T-helper 1 cell treated with Interleukin-12 subunit alpha and Interleukin-12 subunit beta and Interleukin-4 antibody, amounts not matched to agents 30 ng/mL and 1 ng/mL, for 36 hours (primary cell): ENCODE results near the gene DGAT2L6. TPM values are rescaled to one million over a fixed set of nuclear protein-coding genes. Genes with fewer than 3 reads are reported as not detected.
"Not testable (repeated sequence)": the region's sequence is repeated elsewhere in the genome, so short reads cannot be mapped to it uniquely, and the experiment has no call there.

ENCODE experiments used
- intact Hi-C: fragments of 100-400 bp; cut with micrococcal nuclease; formaldehyde crosslinking; loops from one replicate; pipeline ENCODE4 v1.15.1; 2024
- total RNA-seq: library from RNA; stranded (reverse); gene quantifications from 2 replicates; pipeline ENCODE4 v1.2.3, GENCODE V29; 2022

The DGAT2L6 gene
- total RNA-seq, 1 donor from 2014 or later = not detected

GRCh38 chrX:70190225-70190624 lies 12.9 kb downstream of the DGAT2L6 start:
- intact Hi-C loops = no loop called here

- intact Hi-C loops = loop anchor here (1.0 to 5.0 kb wide), 3 partner anchors 65 to 467 kb away; partner anchors contain the start of gene P2RY4
These were observed 19.9 kb downstream of the DGAT2L6 start for GRCh38 chrX:70196961-70197720.

- intact Hi-C loops = no loop called here
These were observed 24.4 kb downstream of the DGAT2L6 start for GRCh38 chrX:70201732-70202131.

GRCh38 chrX:70208479-70208878 lies 31.2 kb downstream of the DGAT2L6 start:
- intact Hi-C loops = no loop called here

DNA sequence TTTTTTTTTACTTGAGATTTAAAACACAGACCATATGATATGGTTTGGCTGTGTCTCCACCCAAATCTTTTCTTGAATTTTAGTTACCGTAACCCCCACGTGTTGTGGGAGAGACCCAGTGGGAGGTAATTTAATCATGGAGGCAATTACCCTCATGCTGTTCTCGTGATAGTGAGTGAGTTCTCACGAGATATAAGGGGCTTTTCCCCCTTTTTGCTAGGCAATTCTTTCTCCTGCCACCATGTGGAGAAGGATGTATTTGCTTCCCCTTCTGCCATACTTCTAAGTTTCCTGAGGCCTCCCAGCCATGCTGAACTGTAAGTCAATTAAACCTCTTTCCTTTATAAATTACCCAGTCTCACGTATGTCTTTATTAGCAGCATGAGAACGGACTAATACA lies 32.3 kb downstream of the DGAT2L6 start:
- intact Hi-C loops = not testable (repeated sequence)

DNA sequence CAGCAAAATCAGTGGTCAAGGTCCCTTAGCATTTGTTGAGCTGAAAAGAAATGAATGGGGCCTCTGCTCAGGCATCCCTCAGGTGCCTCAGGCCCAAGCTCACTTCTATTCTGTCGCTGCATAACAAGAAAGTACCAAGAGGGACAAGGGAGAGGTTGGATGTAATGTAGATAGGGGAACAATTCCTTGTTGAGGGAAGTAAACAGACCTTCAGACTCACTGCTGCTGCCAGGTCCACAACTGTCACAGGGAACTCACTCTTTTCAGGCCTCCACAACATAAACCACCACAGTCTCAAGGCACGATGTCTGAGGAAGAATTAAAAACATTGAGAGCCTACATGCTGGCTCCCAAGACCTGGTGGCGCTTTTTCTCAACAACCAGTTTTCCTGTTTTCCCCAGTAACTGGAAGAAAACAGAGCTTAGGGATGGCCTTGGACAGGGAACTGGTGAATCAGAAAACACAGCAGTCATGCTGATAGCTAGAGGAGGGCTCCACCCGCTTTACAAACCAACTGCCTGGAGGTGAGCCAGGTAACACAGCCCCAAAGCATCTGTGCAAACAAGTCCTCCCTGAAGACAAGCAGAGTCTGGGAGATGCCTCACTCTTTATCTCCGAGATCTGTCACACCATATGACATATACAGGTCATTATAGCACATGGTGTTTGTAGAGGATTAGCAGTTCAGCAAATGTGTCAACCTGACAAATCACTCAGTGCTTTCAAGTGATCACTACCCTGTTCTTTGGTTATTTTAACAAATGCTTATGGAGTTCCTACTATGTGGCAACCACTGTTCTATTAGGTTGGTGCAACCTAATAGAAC lies 42.9 kb downstream of the DGAT2L6 start:
- intact Hi-C loops = no loop called here

DNA sequence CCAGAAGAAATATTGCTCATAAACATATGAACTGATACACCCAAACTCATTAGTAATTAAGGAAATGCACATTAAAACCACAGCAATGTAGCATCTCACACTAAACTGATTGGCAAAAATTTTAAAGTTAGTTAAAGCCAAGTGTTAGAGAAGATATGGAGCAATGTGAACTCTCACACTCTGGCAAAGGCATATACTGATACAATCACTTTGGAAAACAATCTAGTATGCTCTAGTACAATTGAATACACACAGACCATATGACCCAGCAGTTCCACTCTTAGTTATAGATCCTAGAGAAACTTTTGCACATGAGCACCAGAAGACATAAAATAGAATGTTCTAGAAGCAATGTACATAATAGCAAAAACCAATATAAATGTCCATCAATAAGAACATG lies 48.8 kb downstream of the DGAT2L6 start:
- intact Hi-C loops = no loop called here

DNA sequence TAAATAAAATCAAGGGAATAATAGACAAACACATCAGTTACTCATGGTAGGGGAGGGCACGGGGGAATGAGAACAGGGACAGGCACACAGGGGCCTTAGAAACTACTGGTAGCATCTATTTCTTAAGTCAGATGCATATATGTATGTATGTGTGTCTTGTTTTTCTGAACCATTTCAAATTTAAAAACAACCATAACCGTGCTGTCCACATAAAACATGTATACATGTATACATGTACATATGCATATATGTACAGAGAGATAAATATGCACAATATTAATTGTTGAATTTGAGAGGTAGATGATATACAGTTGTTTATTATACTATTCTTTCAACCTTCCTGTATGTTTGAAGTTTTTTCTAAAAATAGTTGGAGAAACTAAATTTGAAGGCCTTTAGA lies 49.4 kb downstream of the DGAT2L6 start:
- intact Hi-C loops = no loop called here

DNA sequence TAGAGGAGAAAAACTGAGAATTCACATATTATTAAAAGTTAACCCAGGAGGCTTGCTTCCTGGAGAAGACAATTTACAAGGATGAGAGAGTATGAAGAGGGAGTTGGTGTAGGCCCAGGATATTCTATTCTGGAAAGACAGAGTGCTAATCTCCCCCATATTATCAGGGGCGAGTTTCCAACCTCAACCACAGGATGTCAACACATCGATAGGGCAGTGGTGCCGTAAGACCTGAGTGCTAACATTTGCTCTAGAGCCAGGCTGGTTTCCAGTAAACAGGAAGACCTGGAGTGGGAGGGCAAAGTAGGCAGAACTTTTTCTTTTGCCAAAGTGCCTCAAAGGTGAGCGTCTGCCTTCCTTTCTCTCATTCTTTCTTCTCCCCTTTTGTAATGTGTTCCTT lies 54.4 kb downstream of the DGAT2L6 start:
- intact Hi-C loops = no loop called here

GRCh38 chrX:70234355-70234754 lies 57.1 kb downstream of the DGAT2L6 start, which contains the start of gene AWAT1:
TSS of gene AWAT1 (plus strand) at chrX:70234655. CDS start at chrX:70234696, 41 bp downstream.
- intact Hi-C loops = no loop called here

DNA sequence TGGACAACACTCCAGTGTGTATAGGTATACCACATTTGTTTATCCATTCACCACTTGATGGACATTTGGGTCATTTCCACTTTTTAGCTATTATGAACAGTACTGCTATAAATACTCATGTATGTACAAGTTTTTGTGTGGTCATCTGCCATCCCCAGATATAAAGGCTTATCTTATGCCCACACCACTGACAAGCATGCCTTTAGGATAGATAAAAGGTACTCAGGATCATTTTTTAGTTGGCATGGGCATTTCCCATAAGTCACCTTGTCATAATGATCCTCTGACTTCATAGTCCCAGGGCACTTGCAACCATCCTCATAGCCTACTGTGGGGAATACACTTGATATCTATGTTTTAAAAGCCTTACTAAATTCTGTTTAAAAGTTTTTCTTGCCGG lies 63.5 kb downstream of the DGAT2L6 start:
- intact Hi-C loops = no loop called here

DNA sequence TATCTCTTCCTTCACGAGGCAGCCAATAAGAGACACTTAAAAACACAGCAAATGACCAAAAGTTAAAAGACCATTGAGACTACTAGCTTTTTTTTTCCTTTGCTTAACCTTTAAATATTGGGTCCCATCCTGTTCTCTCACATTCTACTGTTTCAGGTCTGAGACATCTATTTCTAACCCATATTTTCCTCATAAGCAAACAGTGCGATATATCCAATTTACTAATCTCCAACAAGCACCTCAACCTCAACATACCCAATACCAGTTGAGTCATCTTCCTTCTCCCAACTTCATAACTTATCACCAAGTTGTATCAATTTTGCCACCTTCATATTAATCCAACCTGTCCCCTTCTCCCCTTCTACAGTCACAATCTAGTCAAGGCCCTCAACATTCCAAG lies 64.2 kb downstream of the DGAT2L6 start:
- intact Hi-C loops = no loop called here

GRCh38 chrX:70243601-70244000 lies 66.3 kb downstream of the DGAT2L6 start:
- intact Hi-C loops = not testable (repeated sequence)

- intact Hi-C loops = no loop called here
These were observed 67.6 kb downstream of the DGAT2L6 start for GRCh38 chrX:70244881-70245280.

- intact Hi-C loops = no loop called here
These were observed 70.0 kb downstream of the DGAT2L6 start for GRCh38 chrX:70247252-70247651.

DNA sequence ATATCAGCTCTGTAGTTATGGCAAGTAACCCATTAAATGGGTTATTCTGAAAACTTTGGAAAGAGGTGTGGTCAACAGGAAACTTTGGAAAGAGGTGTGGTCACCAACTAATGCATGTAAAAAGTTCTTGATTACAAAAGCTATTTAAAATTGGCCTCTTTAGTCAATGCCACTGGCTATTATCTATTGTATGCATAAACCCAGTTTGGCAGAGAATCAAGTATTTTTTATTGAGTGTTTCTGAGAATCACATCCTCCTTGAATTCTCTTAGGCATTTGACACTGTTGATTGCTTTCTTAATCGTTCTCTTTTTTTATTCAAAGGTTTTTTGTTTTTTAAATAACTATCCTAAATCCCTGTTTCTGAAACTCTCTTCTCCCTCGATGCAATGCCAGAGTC lies 75.2 kb downstream of the DGAT2L6 start:
- intact Hi-C loops = no loop called here

DNA sequence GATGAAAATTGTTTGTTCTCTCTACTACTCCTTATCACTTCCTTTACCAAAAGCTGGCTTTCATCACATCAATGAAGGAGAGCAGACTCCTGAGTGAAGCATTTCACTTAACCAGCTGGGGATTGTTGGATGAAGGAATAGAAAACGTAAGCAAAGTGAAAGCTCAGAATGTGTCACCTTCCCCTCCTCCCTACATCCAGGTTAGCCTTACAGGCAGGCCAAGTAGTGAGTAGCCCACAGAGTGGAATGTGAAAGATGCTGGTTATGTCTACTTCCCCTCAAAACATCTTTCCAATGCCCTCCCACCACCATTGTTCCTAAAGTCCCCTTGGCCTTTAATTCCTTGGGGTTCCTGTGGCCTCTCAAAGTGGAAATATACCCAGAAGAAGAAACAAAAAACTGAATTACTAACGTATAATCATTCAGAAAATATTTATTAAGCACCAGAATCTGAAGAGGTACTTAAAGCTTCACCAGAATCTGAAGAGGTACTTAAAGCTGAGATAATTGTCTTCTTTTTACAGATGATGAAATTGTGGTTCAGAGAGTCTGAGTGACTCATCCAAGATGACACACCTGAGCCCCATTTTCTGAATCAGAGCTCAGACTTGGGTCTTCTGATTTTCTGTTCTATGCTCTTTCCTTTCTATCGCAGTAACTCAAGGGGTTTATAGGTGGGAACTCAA lies 76.2 kb downstream of the DGAT2L6 start:
- intact Hi-C loops = no loop called here

GRCh38 chrX:70254063-70254400 lies 76.7 kb downstream of the DGAT2L6 start:
- intact Hi-C loops = no loop called here

- intact Hi-C loops = no loop called here
These were observed 77.6 kb downstream of the DGAT2L6 start for GRCh38 chrX:70254909-70255308.
